SK-N-SH (cell line): Measurements from ENCODE around the gene CUL3. TPM values are rescaled to one million over a fixed set of nuclear protein-coding genes. Genes with fewer than 3 reads are reported as not detected.

ENCODE experiments used
- CTCF ChIA-PET: fragments of 300-600, 350-600 bp; formaldehyde crosslinking; extraction: SDS; loops from one replicate; lab custom pipeline; 2021; lab: Yijun Ruan, JAX
- POLR2A ChIA-PET: fragments of 350-600 bp; sonication (Branson Sonifier 250); formaldehyde crosslinking; extraction: SDS; loops from one replicate; lab custom pipeline; 2020; ENCODE audit warnings: antibody characterized with exemption, inconsistent platforms; lab: Yijun Ruan, JAX
- DNase-seq: peaks from one replicate; pipeline ENCODE4 v3.0.0; 2012
- H2AFZ ChIP-seq: fragments of 200-600 bp; sonication (generic); 2 replicates; pipeline ENCODE4 v1.8.1; 2016; ENCODE audit warnings: antibody characterized with exemption, mild to moderate bottlenecking, low read depth
- H3F3A ChIP-seq: fragments of 200-600 bp; sonication (generic); replicated peaks from 2 replicates; pipeline ENCODE3; 2016; ENCODE audit warnings: antibody characterized with exemption, mild to moderate bottlenecking; ENCODE audit not compliant: insufficient read depth
- H3K27ac ChIP-seq, 2 experiments: fragments of 200-500 bp in 1 of 2; fragments of 200-600 bp in 1 of 2; sonication (Bioruptor generic) in 1 of 2; sonication (generic), shearing (Covaris generic) in 1 of 2; 2 replicates each; pipeline versions ENCODE4 v1.5.1 to v1.6.1; 2014 to 2016; ENCODE audit warnings: low read depth in 2 of 2, inconsistent platforms in 1 of 2, low read length in 1 of 2, mild to moderate bottlenecking in 1 of 2, mixed read lengths in 1 of 2
- H3K27me3 ChIP-seq: fragments of 200-600 bp; sonication (generic), shearing (Covaris generic); 2 replicates; pipeline ENCODE4 v1.6.1; 2016; ENCODE audit warnings: mixed run types; ENCODE audit not compliant: insufficient read depth
- H3K36me3 ChIP-seq, 2 experiments: fragments of 200-500 bp in 1 of 2; fragments of 200-600 bp in 1 of 2; sonication (Bioruptor generic) in 1 of 2; sonication (generic) in 1 of 2; replicated peaks in 1 of 2; 2 replicates each; pipeline versions ENCODE3 to v1.5.1; 2014 to 2016; ENCODE audit warnings: low read length in 1 of 2, mild to moderate bottlenecking in 1 of 2; ENCODE audit not compliant: insufficient read depth in 2 of 2, control insufficient read depth in 1 of 2
- H3K4me1 ChIP-seq, 2 experiments: fragments of 200-500 bp in 1 of 2; fragments of 200-600 bp in 1 of 2; sonication (Bioruptor generic) in 1 of 2; sonication (generic), shearing (Covaris generic) in 1 of 2; 2 replicates each; pipeline versions ENCODE4 v1.5.1 to v1.6.1; 2014 to 2016; ENCODE audit warnings: low read depth in 1 of 2, low read length in 1 of 2, mixed run types in 1 of 2; ENCODE audit not compliant: insufficient read depth in 2 of 2, control insufficient read depth in 1 of 2
- H3K4me2 ChIP-seq: fragments of 200-600 bp; sonication (generic), shearing (Covaris generic); 2 replicates; pipeline ENCODE4 v1.6.1; 2017; ENCODE audit warnings: mixed run types
- H3K4me3 ChIP-seq, 2 experiments: fragments of 200-500 bp in 1 of 2; fragments of 200-600 bp in 1 of 2; sonication (Bioruptor generic) in 1 of 2; sonication (generic), shearing (Covaris generic) in 1 of 2; 2 replicates each; pipeline versions ENCODE4 v1.5.1 to v1.8.1; 2014 to 2016; ENCODE audit warnings: low read depth in 2 of 2, inconsistent platforms in 1 of 2, low read length in 1 of 2, mild to moderate bottlenecking in 1 of 2, mixed read lengths in 1 of 2, moderate library complexity in 1 of 2
- H3K79me2 ChIP-seq: fragments of 200-600 bp; sonication (generic); 2 replicates; pipeline ENCODE4 v1.8.1; 2017; ENCODE audit warnings: mild to moderate bottlenecking; ENCODE audit not compliant: insufficient read depth
- H3K9ac ChIP-seq: fragments of 200-600 bp; sonication (generic); 2 replicates; pipeline ENCODE4 v1.6.1; 2017; ENCODE audit warnings: mixed run types
- H3K9me2 ChIP-seq: fragments of 200-600 bp; sonication (generic); 2 replicates; pipeline ENCODE4 v1.6.1; 2017; ENCODE audit warnings: mixed run types
- H3K9me3 ChIP-seq: fragments of 200-600 bp; sonication (generic); 2 replicates; pipeline ENCODE4 v1.6.1; 2017; ENCODE audit warnings: mixed run types, mild to moderate bottlenecking, moderate library complexity
- H4K20me1 ChIP-seq: fragments of 200-600 bp; sonication (generic); 2 replicates; pipeline ENCODE4 v1.6.1; 2017; ENCODE audit warnings: mild to moderate bottlenecking, mixed run types; ENCODE audit not compliant: insufficient read depth
- CTCF ChIP-seq: fragments of 200-600 bp; sonication (generic); IDR thresholded peaks from 2 replicates; pipeline ENCODE4 v1.6.1; 2017; ENCODE audit warnings: antibody characterized with exemption, mild to moderate bottlenecking, moderate library complexity
- EP300 ChIP-seq, 2 experiments: IDR thresholded peaks; 2 replicates each; pipeline versions ENCODE4 v1.4.0 to v1.6.1; 2012; ENCODE audit warnings: borderline replicate concordance in 1 of 2, low read depth in 1 of 2, low read length in 1 of 2
- FOSL2 ChIP-seq: IDR thresholded peaks from 2 replicates; pipeline ENCODE4 v1.4.0; 2012; ENCODE audit warnings: low read depth, mild to moderate bottlenecking, moderate library complexity, borderline replicate concordance
- FOXJ3 ChIP-seq: sonication (generic); formaldehyde crosslinking; IDR thresholded peaks from 2 replicates; pipeline ENCODE4 v1.5.1; 2020; ENCODE audit warnings: mild to moderate bottlenecking, missing genetic modification reagents
- GABPA ChIP-seq: IDR thresholded peaks from 2 replicates; pipeline ENCODE4 v1.4.0; 2012; ENCODE audit warnings: low read depth, mild to moderate bottlenecking
- JUND ChIP-seq: IDR thresholded peaks from 2 replicates; pipeline ENCODE4 v1.4.0; 2012
- MAX ChIP-seq: IDR thresholded peaks from 2 replicates; pipeline ENCODE4 v1.4.0; 2012; ENCODE audit warnings: low read depth
- MEF2A ChIP-seq: IDR thresholded peaks from 2 replicates; pipeline ENCODE4 v1.4.0; 2012; ENCODE audit warnings: low read depth, borderline replicate concordance
- NFIC ChIP-seq: IDR thresholded peaks from 2 replicates; pipeline ENCODE4 v1.4.0; 2012; ENCODE audit warnings: borderline replicate concordance
- NRF1 ChIP-seq: IDR thresholded peaks from 2 replicates; pipeline ENCODE4 v1.6.1; 2012; ENCODE audit warnings: low read depth, mild to moderate bottlenecking, low read length
- POLR2AphosphoS5 ChIP-seq: IDR thresholded peaks from 2 replicates; pipeline ENCODE4 v1.6.1; 2012; ENCODE audit warnings: low read depth, low read length
- RAD21 ChIP-seq: IDR thresholded peaks from 2 replicates; pipeline ENCODE4 v1.6.1; 2012; ENCODE audit warnings: mild to moderate bottlenecking, low read length
- RCOR1 ChIP-seq: fragments of 150-350 bp; IDR thresholded peaks from 2 replicates; pipeline ENCODE4 v1.6.1; 2017; ENCODE audit warnings: antibody characterized with exemption, low read length
- REST ChIP-seq: IDR thresholded peaks from 2 replicates; pipeline ENCODE4 v1.6.1; 2012; ENCODE audit warnings: mild to moderate bottlenecking, low read depth, low read length, moderate library complexity
- RXRA ChIP-seq: IDR thresholded peaks from 2 replicates; pipeline ENCODE4 v1.4.0; 2012; ENCODE audit warnings: low read depth, mild to moderate bottlenecking, borderline replicate concordance
- SMC3 ChIP-seq: IDR thresholded peaks from 2 replicates; pipeline ENCODE4 v1.6.1; 2012; ENCODE audit warnings: low read depth, low read length, improper control_type of control experiment
- WGBS: methylation state at CpG from one replicate; pipeline ENCODE4 v1.1.6; 2017; ENCODE audit warnings: low lambda C conversion rate; 5-methylcytosine and 5-hydroxymethylcytosine counted together
- polyA plus RNA-seq, 3 experiments: library from polyadenylated mRNA; depleted of rRNA; stranded (reverse); fragments of >200 nt; gene quantifications; 2 replicates each; pipeline ENCODE4 v1.2.3, GENCODE V29; 2012
- TF ChIP-seq, protein P1 (sequence below): fragments of 150-350 bp; IDR thresholded peaks from 2 replicates; pipeline ENCODE4 v1.6.1; 2017; ENCODE audit warnings: antibody characterized with exemption, low read length, low read depth, borderline replicate concordance

The CUL3 gene
- polyA plus RNA-seq, 1 of the 3 experiments (the other 2 are of a cell fraction): 17.3 TPM

DNA sequence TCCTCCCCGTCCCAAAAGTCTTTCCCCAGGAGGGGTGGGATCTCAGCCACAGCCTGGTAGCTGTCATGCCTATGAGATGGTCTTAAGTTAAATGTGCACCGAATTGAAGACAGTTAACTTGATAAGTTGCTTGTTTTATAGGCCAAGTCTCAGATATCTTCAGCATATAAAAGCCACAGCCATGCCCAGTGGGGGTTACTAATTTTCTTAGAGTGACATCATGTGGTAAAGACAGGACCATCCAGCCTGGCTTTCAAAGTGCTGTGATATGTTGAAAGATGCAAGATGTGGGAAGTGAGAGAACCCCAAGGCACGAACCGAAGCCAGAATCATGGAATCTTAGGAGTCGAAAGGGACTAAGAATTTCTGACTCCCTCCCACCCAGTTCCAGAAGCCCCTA is 141.1 kb downstream of the CUL3 start:
- TF ChIP-seq, protein P1, sequence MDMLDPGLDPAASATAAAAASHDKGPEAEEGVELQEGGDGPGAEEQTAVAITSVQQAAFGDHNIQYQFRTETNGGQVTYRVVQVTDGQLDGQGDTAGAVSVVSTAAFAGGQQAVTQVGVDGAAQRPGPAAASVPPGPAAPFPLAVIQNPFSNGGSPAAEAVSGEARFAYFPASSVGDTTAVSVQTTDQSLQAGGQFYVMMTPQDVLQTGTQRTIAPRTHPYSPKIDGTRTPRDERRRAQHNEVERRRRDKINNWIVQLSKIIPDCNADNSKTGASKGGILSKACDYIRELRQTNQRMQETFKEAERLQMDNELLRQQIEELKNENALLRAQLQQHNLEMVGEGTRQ: no peak
- TF ChIP-seq REST (no peak), SMC3 (no peak), POLR2AphosphoS5 (no peak), RXRA (no peak), NRF1 (no peak), GABPA (no peak), MAX (no peak), FOXJ3 (CRISPR knock-in tag) (no peak), EP300 (IDR thresholded peaks at IDR 0.05; ENCODE audit: borderline replicate concordance in 1 of 2, low read depth in 1 of 2, low read length in 1 of 2) (no peak), JUND (no peak), MEF2A (no peak), FOSL2 (no peak), RAD21 (no peak), NFIC (no peak), CTCF (no peak), RCOR1 (no peak)
- no peaks in the 10 kb centered on the region for H4K20me1 ChIP-seq
- CTCF ChIA-PET: no interaction called here

More for the DNA sequence above, 141.1 kb downstream of the CUL3 start:
- WGBS: 74% methylated on average over 5 of the region's 5 CpGs
- Histone ChIP-seq H3K36me3 (no peaks in the 10 kb centered on the region), H3K9me3 (no peaks in the 10 kb centered on the region), H3K9ac (no peak overlapping the region), H3K27ac (no peak overlapping the region), H3K9me2 (no peaks in the 10 kb centered on the region), H3K27me3 (no peaks in the 10 kb centered on the region), H3K4me1 (peaks cover 0 to 2% of the 10 kb centered on the region in 2 experiments; a peak in 1 of 4 replicates), H3K79me2 (no peaks in the 10 kb centered on the region), H3K4me2 (no peak overlapping the region), H3F3A (no peaks in the 10 kb centered on the region), H3K4me3 (no peak overlapping the region), H2AFZ (no peak overlapping the region)
- DNase-seq: no peak
- POLR2A ChIA-PET: no interaction called here
